ENCODE measurements around the gene ITGB3BP.

DNA sequence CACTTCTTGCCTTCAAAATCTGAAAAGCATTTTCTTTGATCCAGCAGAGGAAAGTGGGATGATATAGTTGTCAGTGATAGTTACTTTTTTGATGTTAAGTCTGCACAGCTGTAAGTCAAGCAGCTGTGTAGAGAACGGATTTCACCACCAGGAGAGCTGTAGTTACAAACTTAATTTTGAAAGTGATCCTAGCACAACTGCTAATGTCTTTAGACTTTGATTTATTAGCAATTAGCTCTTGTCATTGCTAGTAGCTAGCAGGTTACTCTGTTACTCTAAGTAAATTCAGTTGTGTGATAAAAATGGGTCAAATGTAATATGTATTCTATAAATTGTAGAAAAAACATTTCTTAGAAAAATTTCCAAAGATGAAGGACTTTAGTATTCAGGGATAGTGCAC, 109.6 kb downstream of the ITGB3BP start:
- TF ChIP-seq, protein P1, sequence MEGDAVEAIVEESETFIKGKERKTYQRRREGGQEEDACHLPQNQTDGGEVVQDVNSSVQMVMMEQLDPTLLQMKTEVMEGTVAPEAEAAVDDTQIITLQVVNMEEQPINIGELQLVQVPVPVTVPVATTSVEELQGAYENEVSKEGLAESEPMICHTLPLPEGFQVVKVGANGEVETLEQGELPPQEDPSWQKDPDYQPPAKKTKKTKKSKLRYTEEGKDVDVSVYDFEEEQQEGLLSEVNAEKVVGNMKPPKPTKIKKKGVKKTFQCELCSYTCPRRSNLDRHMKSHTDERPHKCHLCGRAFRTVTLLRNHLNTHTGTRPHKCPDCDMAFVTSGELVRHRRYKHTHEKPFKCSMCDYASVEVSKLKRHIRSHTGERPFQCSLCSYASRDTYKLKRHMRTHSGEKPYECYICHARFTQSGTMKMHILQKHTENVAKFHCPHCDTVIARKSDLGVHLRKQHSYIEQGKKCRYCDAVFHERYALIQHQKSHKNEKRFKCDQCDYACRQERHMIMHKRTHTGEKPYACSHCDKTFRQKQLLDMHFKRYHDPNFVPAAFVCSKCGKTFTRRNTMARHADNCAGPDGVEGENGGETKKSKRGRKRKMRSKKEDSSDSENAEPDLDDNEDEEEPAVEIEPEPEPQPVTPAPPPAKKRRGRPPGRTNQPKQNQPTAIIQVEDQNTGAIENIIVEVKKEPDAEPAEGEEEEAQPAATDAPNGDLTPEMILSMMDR (optimal IDR thresholded peaks at IDR 0.05 in 1 of 3, IDR thresholded peaks at IDR 0.05 in 1 of 3, conservative IDR thresholded peaks at IDR 0.05 in 1 of 3; ENCODE audit: extremely low read depth in 1 of 3, insufficient read depth in 2 of 3, low read length in 3 of 3), result no peak
- no peak for TF ChIP-seq EZH2 (IDR thresholded peaks at IDR 0.05; ENCODE audit: low read length)
